HG02642 (cell line): ENCODE data around the gene B4GALNT3.
"Not testable (repeated sequence)": the region's sequence is repeated elsewhere in the genome, so short reads cannot be mapped to it uniquely, and the experiment has no call there.

ENCODE experiments used
- ATAC-seq: cut with Tn5 transposase; IDR thresholded peaks from one replicate; pipeline ENCODE4 v1.9.1; 2021; ENCODE audit warnings: mild to moderate bottlenecking; ENCODE audit not compliant: unreplicated experiment, poor library complexity

Gene B4GALNT3

GRCh38 chr12:459430-460258 lies at the start of gene B4GALNT3:
TSS of gene B4GALNT3 (plus strand) at chr12:459939. CDS start at chr12:460377, 438 bp downstream.
- ATAC-seq: peak; percentile 34

- ATAC-seq: no peak
These were observed 44.9 kb upstream of the B4GALNT3 start for GRCh38 chr12:414859-415258.

- ATAC-seq: no peak
These were observed 41.3 kb upstream of the B4GALNT3 start for GRCh38 chr12:418432-418831.

GRCh38 chr12:422526-422925 lies 37.2 kb upstream of the B4GALNT3 start:
- ATAC-seq: no peak

- not testable (repeated sequence) for ATAC-seq
These were observed 24.0 kb upstream of the B4GALNT3 start for GRCh38 chr12:435737-436136.

- ATAC-seq: no peak
These were observed 17.4 kb upstream of the B4GALNT3 start for GRCh38 chr12:442235-442884.

- no peak for ATAC-seq
These were observed 12.6 kb upstream of the B4GALNT3 start for GRCh38 chr12:447141-447540.

GRCh38 chr12:449203-449602 lies 10.5 kb upstream of the B4GALNT3 start:
- ATAC-seq: no peak

GRCh38 chr12:450438-450837 lies 9.3 kb upstream of the B4GALNT3 start:
- ATAC-seq: no peak

GRCh38 chr12:452667-453210 lies 7.0 kb upstream of the B4GALNT3 start:
- no peak for ATAC-seq

GRCh38 chr12:454833-455232 lies 4.9 kb upstream of the B4GALNT3 start:
- ATAC-seq: no peak

- ATAC-seq: no peak
These were observed 3.9 kb upstream of the B4GALNT3 start for GRCh38 chr12:455821-456220.

- ATAC-seq: no peak
These were observed 2.1 kb upstream of the B4GALNT3 start for GRCh38 chr12:457676-458075.

- no peak for ATAC-seq
These were observed 699 bp upstream of the B4GALNT3 start for GRCh38 chr12:459050-459429.

GRCh38 chr12:460261-461230 lies 807 bp downstream of the B4GALNT3 start:
- peak; percentile 42 for ATAC-seq

GRCh38 chr12:461425-461824 lies 1.7 kb downstream of the B4GALNT3 start:
- no peak for ATAC-seq

- ATAC-seq: no peak
These were observed 3.4 kb downstream of the B4GALNT3 start for GRCh38 chr12:462936-463705.

GRCh38 chr12:464484-465267 lies 4.9 kb downstream of the B4GALNT3 start:
- no peak for ATAC-seq

- no peak for ATAC-seq
These were observed 6.3 kb downstream of the B4GALNT3 start for GRCh38 chr12:466039-466438.
